Measurements from ENCODE around the gene ATP1A2. TPM values are rescaled to one million over a fixed set of nuclear protein-coding genes. Genes with fewer than 3 reads are reported as not detected.

Gene ATP1A2
- total and polyA plus RNA-seq, 2 of the 8 experiments (the other 6 are each of a cell fraction or from before 2014, with no cell fraction given), result 39.7 to 40.8 TPM

DNA sequence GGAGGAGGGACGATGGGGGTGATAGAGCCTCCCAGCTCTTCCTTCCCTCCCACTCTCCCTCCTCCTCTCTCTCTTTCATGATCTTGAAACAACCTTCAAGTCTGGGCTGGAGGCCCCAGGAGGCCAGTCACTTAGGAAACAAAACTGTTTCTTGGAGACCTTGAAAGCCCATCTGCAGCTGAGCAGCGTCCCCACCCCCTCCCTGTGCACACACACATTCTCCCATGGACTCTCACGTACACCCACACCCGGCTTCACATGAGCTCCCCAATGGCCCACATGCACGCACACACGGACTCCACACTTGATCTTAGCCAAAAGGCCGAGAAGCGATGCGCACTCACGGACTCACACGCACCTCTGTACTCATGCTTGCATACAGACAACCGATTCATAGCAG, 3.2 kb upstream of the ATP1A2 start:
- H2BK120ac ChIP-seq (replicated peaks; ENCODE audit: low read depth, low read length), result no peak overlapping the region
- no peak overlapping the region for H3K18ac ChIP-seq (ENCODE audit: extremely low read depth, low read length)
- H2AK5ac ChIP-seq (ENCODE audit: low read depth, low read length), result peak overlapping the region; percentile 10; the same call in 1 of the 2 replicates
- H4K20me1 ChIP-seq (replicated peaks in 1 of 2; ENCODE audit: control insufficient read depth in 1 of 2, insufficient read depth in 2 of 2, low read length in 2 of 2), result no peaks in the 10 kb centered on the region
- H3K36me3 ChIP-seq (ENCODE audit: control insufficient read depth in 2 of 4, insufficient read depth in 4 of 4, low read length in 3 of 4), result no peaks in the 10 kb centered on the region
- no peak overlapping the region for H3K14ac ChIP-seq (ENCODE audit: insufficient read length)
- 0 out of 2 replicates have a peak overlapping the region, but pooled peaks have one; percentile 48 for H2BK15ac ChIP-seq (ENCODE audit: low read length)
- H2BK5ac ChIP-seq (ENCODE audit: low read depth, low read length), result no peak overlapping the region
- no peak overlapping the region for H3K4me2 ChIP-seq (ENCODE audit: insufficient read depth in 1 of 2, low read depth in 2 of 2, low read length in 2 of 2)
- no peak overlapping the region for H4K91ac ChIP-seq (replicated peaks; ENCODE audit: insufficient read length, low read length)
- no peak overlapping the region for H3K4ac ChIP-seq (replicated peaks; ENCODE audit: insufficient read length, low read depth, low read length)
- peak overlapping the region; percentile 95; the same call in 1 of the 2 replicates for H2BK12ac ChIP-seq (ENCODE audit: low read depth, low read length)
- no peak overlapping the region for H3K4me3 ChIP-seq (ENCODE audit: extremely low read depth in 1 of 4, insufficient read depth in 2 of 4, low read depth in 3 of 4, low read length in 4 of 4)
- no peaks in the 10 kb centered on the region for H3K9me3 ChIP-seq (ENCODE audit: insufficient read depth in 2 of 2, low read depth in 1 of 2, low read length in 1 of 2)
- no peak overlapping the region for H2BK20ac ChIP-seq (ENCODE audit: low read length)
- peaks cover 8% of the 10 kb centered on the region for H3K23me2 ChIP-seq (ENCODE audit: low read depth, low read length)
- WGBS, 2 experiments (ENCODE audit: extremely low coverage in 1 of 2, insufficient coverage in 1 of 2, insufficient read length in 1 of 2, insufficient replicate concordance in 2 of 2, low coverage in 1 of 2, low lambda C conversion rate in 2 of 2, missing lambda C conversion rate in 1 of 2), result 88% methylated on average over 11 of the region's 12 CpGs; no CpG with 5 or more reads in 1 of the 2 experiments
- FAIRE-seq (peak; percentile 58), DNase-seq (ENCODE audit: low read depth in 1 of 2, low spot score in 2 of 2) (no peak)
- H3K56ac ChIP-seq (replicated peaks; ENCODE audit: insufficient read length, low read depth, low read length), result no peak overlapping the region
- H2AFZ ChIP-seq (ENCODE audit: low read length), result no peak overlapping the region
- no peak overlapping the region for H3K9ac ChIP-seq (replicated peaks in 1 of 4; ENCODE audit: extremely low read depth in 1 of 4, low read depth in 3 of 4, low read length in 3 of 4)
- no peaks in the 10 kb centered on the region for H3K79me1 ChIP-seq (ENCODE audit: low read depth, low read length)
- no peak overlapping the region for H3K27ac ChIP-seq (ENCODE audit: low read depth, low read length)
- H3K23ac ChIP-seq (ENCODE audit: insufficient read length), result no peak overlapping the region
- H4K8ac ChIP-seq (ENCODE audit: extremely low read depth, insufficient read depth, low read length), result no peak overlapping the region
- H3K79me2 ChIP-seq (ENCODE audit: control insufficient read depth in 1 of 2, insufficient read depth in 2 of 2, low read length in 2 of 2), result peaks cover 0 to 8% of the 10 kb centered on the region in 2 experiments; a peak in 1 of 4 replicates
- POLR2A ChIA-PET (ENCODE audit: partially characterized antibody), result interaction anchor here (0.9 to 1.2 kb wide), 5 partner anchors 10 to 36 kb away, joined by 3 read pairs; no protein-coding TSS in a partner anchor
- CTCF ChIA-PET (ENCODE audit: partially characterized antibody), result interaction anchor here (0.8 to 18.1 kb wide), 10 partner anchors 9 to 107 kb away, joined by 3 to 256 read pairs (median 4); partner anchors contain the start of gene CASQ1
- H3K4me1 ChIP-seq (replicated peaks in 1 of 4; ENCODE audit: control insufficient read depth in 3 of 4, insufficient read depth in 4 of 4, low read length in 3 of 4), result peaks cover 15 to 57% (median 38%) of the 10 kb centered on the region in 4 experiments
- no peaks in the 10 kb centered on the region; a peak in 1 of 7 replicates for H3K27me3 ChIP-seq (replicated peaks in 1 of 4; ENCODE audit: control insufficient read depth in 3 of 4, extremely low read depth in 1 of 4, insufficient read depth in 3 of 4, low read length in 3 of 4)
- H4K5ac ChIP-seq (ENCODE audit: insufficient read length, low read depth, low read length), result no peak overlapping the region
- TF ChIP-seq ASH2L (IDR thresholded peaks at IDR 0.05; ENCODE audit: low read length) (no peak), TAF7 (optimal IDR thresholded peaks at IDR 0.05; ENCODE audit: borderline replicate concordance, low read depth, low read length) (no peak), CEBPB (IDR thresholded peaks at IDR 0.05; ENCODE audit: low read depth, low read length) (no peak), JUND (IDR thresholded peaks at IDR 0.05; ENCODE audit: low read length) (no peak), CBX8 (IDR thresholded peaks at IDR 0.05; ENCODE audit: borderline replicate concordance, low read depth, low read length) (no peak), KDM4A (IDR thresholded peaks at IDR 0.05; ENCODE audit: low read depth, low read length, severe bottlenecking) (no peak), RNF2 (IDR thresholded peaks at IDR 0.05; ENCODE audit: borderline replicate concordance, low read depth, low read length, missing control alignments, poor library complexity, severe bottlenecking) (no peak), POLR2AphosphoS5 (IDR thresholded peaks at IDR 0.05; ENCODE audit: low read depth, low read length) (no peak), CREB1 (IDR thresholded peaks at IDR 0.05) (no peak), EGR1 (IDR thresholded peaks at IDR 0.05; ENCODE audit: borderline replicate concordance, low read depth, low read length) (no peak)
- TF ChIP-seq, protein P1, sequence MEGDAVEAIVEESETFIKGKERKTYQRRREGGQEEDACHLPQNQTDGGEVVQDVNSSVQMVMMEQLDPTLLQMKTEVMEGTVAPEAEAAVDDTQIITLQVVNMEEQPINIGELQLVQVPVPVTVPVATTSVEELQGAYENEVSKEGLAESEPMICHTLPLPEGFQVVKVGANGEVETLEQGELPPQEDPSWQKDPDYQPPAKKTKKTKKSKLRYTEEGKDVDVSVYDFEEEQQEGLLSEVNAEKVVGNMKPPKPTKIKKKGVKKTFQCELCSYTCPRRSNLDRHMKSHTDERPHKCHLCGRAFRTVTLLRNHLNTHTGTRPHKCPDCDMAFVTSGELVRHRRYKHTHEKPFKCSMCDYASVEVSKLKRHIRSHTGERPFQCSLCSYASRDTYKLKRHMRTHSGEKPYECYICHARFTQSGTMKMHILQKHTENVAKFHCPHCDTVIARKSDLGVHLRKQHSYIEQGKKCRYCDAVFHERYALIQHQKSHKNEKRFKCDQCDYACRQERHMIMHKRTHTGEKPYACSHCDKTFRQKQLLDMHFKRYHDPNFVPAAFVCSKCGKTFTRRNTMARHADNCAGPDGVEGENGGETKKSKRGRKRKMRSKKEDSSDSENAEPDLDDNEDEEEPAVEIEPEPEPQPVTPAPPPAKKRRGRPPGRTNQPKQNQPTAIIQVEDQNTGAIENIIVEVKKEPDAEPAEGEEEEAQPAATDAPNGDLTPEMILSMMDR (IDR thresholded peaks at IDR 0.05; ENCODE audit: control extremely low read depth in 1 of 3, insufficient read depth in 1 of 3, low read depth in 1 of 3, low read length in 3 of 3), result no peak
